HL-60 (cell line): ENCODE measurements around the gene DRC7.

Source experiments
- CTCF ChIP-seq: IDR thresholded peaks from one replicate; pipeline ENCODE4 v1.5.1; 2011; ENCODE audit warnings: low read length, control low read depth, inconsistent platforms; ENCODE audit not compliant: insufficient read depth
- GABPA ChIP-seq: IDR thresholded peaks from 2 replicates; pipeline ENCODE4 v1.6.1; 2012; ENCODE audit warnings: low read depth
- REST ChIP-seq: IDR thresholded peaks from 2 replicates; pipeline ENCODE4 v1.6.1; 2012; ENCODE audit warnings: low read depth; ENCODE audit not compliant: insufficient replicate concordance
- SPI1 ChIP-seq: IDR thresholded peaks from 2 replicates; pipeline ENCODE4 v1.6.1; 2012; ENCODE audit warnings: low read depth, mild to moderate bottlenecking, borderline replicate concordance

- TF ChIP-seq CTCF = no peak
- TF ChIP-seq REST = no peak
- no peak for TF ChIP-seq GABPA
- TF ChIP-seq SPI1 = no peak
Observed at GRCh38 chr16:57732714-57733113, 38.1 kb downstream of the DRC7 start.
